SK-N-SH treated with all-trans-retinoic acid at 6 μM for 48 hours (cell line): Measurements from ENCODE around the gene SDF4.
A peak's percentile ranks its signal among the peaks of the same experiment; 100 is the strongest.

Experiments used
- ATAC-seq: fragments of 200-7000 bp; cut with Tn5 transposase; 3 replicates; pipeline ENCODE4 v1.9.1; 2020; ENCODE audit warnings: mild to moderate bottlenecking, moderate library complexity
- ARNTL ChIP-seq: fragments of 450-650 bp; formaldehyde crosslinking; IDR thresholded peaks from 2 replicates; pipeline ENCODE4 v1.5.0; 2020; ENCODE audit warnings: low read depth, mild to moderate bottlenecking, moderate library complexity, borderline replicate concordance
- BACH2 ChIP-seq: fragments of 250-450 bp; sonication (Bioruptor Pico); IDR thresholded peaks from 2 replicates; pipeline ENCODE4 v1.9.0; 2021; ENCODE audit warnings: mild to moderate bottlenecking, borderline replicate concordance
- CREB5 ChIP-seq: fragments of 250-450 bp; sonication (Bioruptor Pico); IDR thresholded peaks from 2 replicates; pipeline ENCODE4 v1.5.1; 2020; ENCODE audit warnings: low read depth, mild to moderate bottlenecking, moderate library complexity
- CSDC2 ChIP-seq: fragments of 250-450 bp; sonication (Bioruptor Pico); IDR thresholded peaks from 2 replicates; pipeline ENCODE4 v1.5.0; 2020; ENCODE audit warnings: mild to moderate bottlenecking, moderate library complexity
- GLIS3 ChIP-seq: fragments of 250-450 bp; sonication (Bioruptor Pico); IDR thresholded peaks from 2 replicates; pipeline ENCODE4 v1.5.0; 2020; ENCODE audit warnings: mild to moderate bottlenecking, moderate library complexity
- ISL1 ChIP-seq: fragments of 250-450 bp; sonication (Bioruptor Pico); IDR thresholded peaks from 2 replicates; pipeline ENCODE4 v2.1.2; 2022; ENCODE audit warnings: mild to moderate bottlenecking, moderate library complexity
- OSR1 ChIP-seq: fragments of 250-450 bp; sonication (Bioruptor Pico); IDR thresholded peaks from 2 replicates; pipeline ENCODE4 v1.8.0; 2022; ENCODE audit warnings: moderate library complexity, mild to moderate bottlenecking, inconsistent platforms
- PPARA ChIP-seq: fragments of 250-450 bp; sonication (Bioruptor Pico); IDR thresholded peaks from 2 replicates; pipeline ENCODE4 v1.5.0; 2020; ENCODE audit warnings: mild to moderate bottlenecking, borderline replicate concordance
- RARB ChIP-seq: fragments of 250-450 bp; sonication (Bioruptor Pico); IDR thresholded peaks from 2 replicates; pipeline ENCODE4 v1.8.0; 2021; ENCODE audit warnings: mild to moderate bottlenecking, moderate library complexity
- SNAI2 ChIP-seq: fragments of 250-450 bp; sonication (Bioruptor Pico); IDR thresholded peaks from 2 replicates; pipeline ENCODE4 v1.5.0; 2020; ENCODE audit warnings: mild to moderate bottlenecking, moderate library complexity
- TCF4 ChIP-seq: fragments of 250-450 bp; sonication (Bioruptor Pico); IDR thresholded peaks from 2 replicates; pipeline ENCODE4 v1.8.0; 2021; ENCODE audit warnings: mild to moderate bottlenecking, moderate library complexity, borderline replicate concordance
- TOX ChIP-seq: fragments of 250-450 bp; sonication (Bioruptor Pico); IDR thresholded peaks from 2 replicates; pipeline ENCODE4 v1.8.0; 2021; ENCODE audit warnings: mild to moderate bottlenecking, moderate library complexity, borderline replicate concordance
- ZC3H10 ChIP-seq: fragments of 250-450 bp; sonication (Bioruptor Pico); IDR thresholded peaks from 2 replicates; pipeline ENCODE4 v1.5.1; 2021; ENCODE audit warnings: mild to moderate bottlenecking, moderate library complexity
- ZFP3 ChIP-seq: fragments of 250-450 bp; sonication (Bioruptor Pico); IDR thresholded peaks from 2 replicates; pipeline ENCODE4 v1.5.0; 2020; ENCODE audit warnings: mild to moderate bottlenecking, moderate library complexity
- ZFP30 ChIP-seq: fragments of 450-650 bp; formaldehyde crosslinking; IDR thresholded peaks from 2 replicates; pipeline ENCODE4 v1.5.0; 2022; ENCODE audit warnings: mild to moderate bottlenecking, moderate library complexity
- ZNF565 ChIP-seq: fragments of 450-650 bp; formaldehyde crosslinking; conservative IDR thresholded peaks from 2 replicates; pipeline ENCODE4 v1.5.0; 2020; ENCODE audit warnings: low read depth, mild to moderate bottlenecking, moderate library complexity
- ZNF8 ChIP-seq: fragments of 450-650 bp; formaldehyde crosslinking; IDR thresholded peaks from 2 replicates; pipeline ENCODE4 v1.5.0; 2020; ENCODE audit warnings: mild to moderate bottlenecking, moderate library complexity
- TF ChIP-seq, protein P1 (sequence below): fragments of 250-450 bp; sonication (Bioruptor Pico); IDR thresholded peaks from 2 replicates; pipeline ENCODE4 v1.8.0; 2021; ENCODE audit warnings: low read depth, mild to moderate bottlenecking, moderate library complexity, borderline replicate concordance
- TF ChIP-seq, protein P2 (sequence below): fragments of 250-450 bp; sonication (Bioruptor Pico); IDR thresholded peaks from 2 replicates; pipeline ENCODE4 v1.8.0; 2020; ENCODE audit warnings: mild to moderate bottlenecking, moderate library complexity, borderline replicate concordance
- TF ChIP-seq, protein P3 (sequence below): fragments of 250-450 bp; sonication (Bioruptor Pico); IDR thresholded peaks from 2 replicates; pipeline ENCODE4 v1.5.0; 2020; ENCODE audit warnings: mild to moderate bottlenecking, moderate library complexity
- TF ChIP-seq, protein P4 (sequence below): fragments of 250-450 bp; sonication (Bioruptor Pico); IDR thresholded peaks from 2 replicates; pipeline ENCODE4 v1.5.1; 2021; ENCODE audit warnings: mild to moderate bottlenecking, moderate library complexity

SDF4 gene

DNA sequence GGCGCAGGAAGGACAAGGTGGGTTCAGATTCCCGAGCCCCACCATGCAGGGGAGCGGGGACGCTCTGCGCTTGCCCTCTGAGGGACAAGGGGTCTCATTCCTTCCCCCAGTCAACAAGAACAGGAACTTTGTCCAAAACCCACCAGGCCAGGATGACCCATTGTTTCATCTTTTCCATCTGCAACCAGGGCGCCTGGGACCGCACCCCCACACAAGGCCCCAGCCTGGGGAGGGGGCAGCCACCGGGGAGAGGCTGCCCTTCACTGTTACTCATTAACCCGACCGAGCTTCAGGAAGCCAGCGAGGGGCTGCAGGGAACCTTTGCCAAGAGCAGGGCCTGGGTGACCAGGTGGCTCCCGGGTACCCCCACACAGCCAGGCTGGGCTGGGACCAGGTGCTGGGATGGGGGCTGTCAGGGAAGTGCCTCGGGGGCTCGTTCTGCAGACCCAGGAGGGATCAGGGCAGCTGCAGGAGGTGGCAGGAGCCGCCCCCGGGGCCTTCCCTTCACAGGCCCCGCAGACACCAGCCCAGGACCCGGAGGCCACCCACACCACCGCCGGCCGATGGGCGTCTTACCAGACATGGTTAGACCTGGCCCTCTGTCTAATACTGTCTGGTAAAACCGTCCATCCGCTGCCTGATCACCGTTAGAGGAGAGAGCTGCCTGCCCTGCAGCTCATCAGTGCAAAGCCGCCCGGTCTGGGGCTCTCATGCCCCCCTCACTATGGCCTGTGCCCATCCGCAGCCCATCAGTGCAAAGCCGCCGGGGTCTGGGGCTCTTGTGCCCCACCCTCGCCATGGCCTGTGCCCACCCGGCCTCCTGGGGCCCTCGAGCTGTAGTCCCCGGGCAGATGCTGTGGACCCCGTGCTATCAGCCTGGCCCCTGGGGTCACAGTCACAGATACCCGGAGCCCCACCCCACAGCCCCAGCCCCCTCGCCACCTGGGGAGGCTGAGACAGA, 63.1 kb downstream of the SDF4 start:
- ATAC-seq: peak; percentile 19
- TF ChIP-seq, protein P1, sequence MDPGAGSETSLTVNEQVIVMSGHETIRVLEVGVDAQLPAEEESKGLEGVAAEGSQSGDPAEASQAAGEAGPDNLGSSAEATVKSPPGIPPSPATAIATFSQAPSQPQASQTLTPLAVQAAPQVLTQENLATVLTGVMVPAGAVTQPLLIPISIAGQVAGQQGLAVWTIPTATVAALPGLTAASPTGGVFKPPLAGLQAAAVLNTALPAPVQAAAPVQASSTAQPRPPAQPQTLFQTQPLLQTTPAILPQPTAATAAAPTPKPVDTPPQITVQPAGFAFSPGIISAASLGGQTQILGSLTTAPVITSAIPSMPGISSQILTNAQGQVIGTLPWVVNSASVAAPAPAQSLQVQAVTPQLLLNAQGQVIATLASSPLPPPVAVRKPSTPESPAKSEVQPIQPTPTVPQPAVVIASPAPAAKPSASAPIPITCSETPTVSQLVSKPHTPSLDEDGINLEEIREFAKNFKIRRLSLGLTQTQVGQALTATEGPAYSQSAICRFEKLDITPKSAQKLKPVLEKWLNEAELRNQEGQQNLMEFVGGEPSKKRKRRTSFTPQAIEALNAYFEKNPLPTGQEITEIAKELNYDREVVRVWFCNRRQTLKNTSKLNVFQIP: no peak
- TF ChIP-seq TOX (CRISPR knock-in tag) (no peak), PPARA (no peak), ZFP30 (CRISPR knock-in tag) (no peak), RARB (no peak), ARNTL (CRISPR knock-in tag) (no peak), CREB5 (no peak), CSDC2 (CRISPR knock-in tag) (no peak), ZC3H10 (no peak), ZFP3 (CRISPR knock-in tag) (no peak), ZNF565 (CRISPR knock-in tag) (no peak), OSR1 (CRISPR knock-in tag) (no peak), SNAI2 (CRISPR knock-in tag) (no peak), ISL1 (CRISPR knock-in tag) (no peak), GLIS3 (no peak), TCF4 (CRISPR knock-in tag) (no peak), ZNF8 (no peak)
- TF ChIP-seq, protein P2, sequence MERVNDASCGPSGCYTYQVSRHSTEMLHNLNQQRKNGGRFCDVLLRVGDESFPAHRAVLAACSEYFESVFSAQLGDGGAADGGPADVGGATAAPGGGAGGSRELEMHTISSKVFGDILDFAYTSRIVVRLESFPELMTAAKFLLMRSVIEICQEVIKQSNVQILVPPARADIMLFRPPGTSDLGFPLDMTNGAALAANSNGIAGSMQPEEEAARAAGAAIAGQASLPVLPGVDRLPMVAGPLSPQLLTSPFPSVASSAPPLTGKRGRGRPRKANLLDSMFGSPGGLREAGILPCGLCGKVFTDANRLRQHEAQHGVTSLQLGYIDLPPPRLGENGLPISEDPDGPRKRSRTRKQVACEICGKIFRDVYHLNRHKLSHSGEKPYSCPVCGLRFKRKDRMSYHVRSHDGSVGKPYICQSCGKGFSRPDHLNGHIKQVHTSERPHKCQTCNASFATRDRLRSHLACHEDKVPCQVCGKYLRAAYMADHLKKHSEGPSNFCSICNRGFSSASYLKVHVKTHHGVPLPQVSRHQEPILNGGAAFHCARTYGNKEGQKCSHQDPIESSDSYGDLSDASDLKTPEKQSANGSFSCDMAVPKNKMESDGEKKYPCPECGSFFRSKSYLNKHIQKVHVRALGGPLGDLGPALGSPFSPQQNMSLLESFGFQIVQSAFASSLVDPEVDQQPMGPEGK (CRISPR knock-in tag): no peak
- TF ChIP-seq, protein P3, sequence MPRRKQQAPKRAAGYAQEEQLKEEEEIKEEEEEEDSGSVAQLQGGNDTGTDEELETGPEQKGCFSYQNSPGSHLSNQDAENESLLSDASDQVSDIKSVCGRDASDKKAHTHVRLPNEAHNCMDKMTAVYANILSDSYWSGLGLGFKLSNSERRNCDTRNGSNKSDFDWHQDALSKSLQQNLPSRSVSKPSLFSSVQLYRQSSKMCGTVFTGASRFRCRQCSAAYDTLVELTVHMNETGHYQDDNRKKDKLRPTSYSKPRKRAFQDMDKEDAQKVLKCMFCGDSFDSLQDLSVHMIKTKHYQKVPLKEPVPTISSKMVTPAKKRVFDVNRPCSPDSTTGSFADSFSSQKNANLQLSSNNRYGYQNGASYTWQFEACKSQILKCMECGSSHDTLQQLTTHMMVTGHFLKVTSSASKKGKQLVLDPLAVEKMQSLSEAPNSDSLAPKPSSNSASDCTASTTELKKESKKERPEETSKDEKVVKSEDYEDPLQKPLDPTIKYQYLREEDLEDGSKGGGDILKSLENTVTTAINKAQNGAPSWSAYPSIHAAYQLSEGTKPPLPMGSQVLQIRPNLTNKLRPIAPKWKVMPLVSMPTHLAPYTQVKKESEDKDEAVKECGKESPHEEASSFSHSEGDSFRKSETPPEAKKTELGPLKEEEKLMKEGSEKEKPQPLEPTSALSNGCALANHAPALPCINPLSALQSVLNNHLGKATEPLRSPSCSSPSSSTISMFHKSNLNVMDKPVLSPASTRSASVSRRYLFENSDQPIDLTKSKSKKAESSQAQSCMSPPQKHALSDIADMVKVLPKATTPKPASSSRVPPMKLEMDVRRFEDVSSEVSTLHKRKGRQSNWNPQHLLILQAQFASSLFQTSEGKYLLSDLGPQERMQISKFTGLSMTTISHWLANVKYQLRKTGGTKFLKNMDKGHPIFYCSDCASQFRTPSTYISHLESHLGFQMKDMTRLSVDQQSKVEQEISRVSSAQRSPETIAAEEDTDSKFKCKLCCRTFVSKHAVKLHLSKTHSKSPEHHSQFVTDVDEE (CRISPR knock-in tag): no peak
- TF ChIP-seq, protein P4, sequence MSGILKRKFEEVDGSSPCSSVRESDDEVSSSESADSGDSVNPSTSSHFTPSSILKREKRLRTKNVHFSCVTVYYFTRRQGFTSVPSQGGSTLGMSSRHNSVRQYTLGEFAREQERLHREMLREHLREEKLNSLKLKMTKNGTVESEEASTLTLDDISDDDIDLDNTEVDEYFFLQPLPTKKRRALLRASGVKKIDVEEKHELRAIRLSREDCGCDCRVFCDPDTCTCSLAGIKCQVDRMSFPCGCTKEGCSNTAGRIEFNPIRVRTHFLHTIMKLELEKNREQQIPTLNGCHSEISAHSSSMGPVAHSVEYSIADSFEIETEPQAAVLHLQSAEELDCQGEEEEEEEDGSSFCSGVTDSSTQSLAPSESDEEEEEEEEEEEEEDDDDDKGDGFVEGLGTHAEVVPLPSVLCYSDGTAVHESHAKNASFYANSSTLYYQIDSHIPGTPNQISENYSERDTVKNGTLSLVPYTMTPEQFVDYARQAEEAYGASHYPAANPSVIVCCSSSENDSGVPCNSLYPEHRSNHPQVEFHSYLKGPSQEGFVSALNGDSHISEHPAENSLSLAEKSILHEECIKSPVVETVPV (CRISPR knock-in tag): no peak

GRCh38 chr1:1167841-1168450, 63.9 kb downstream of the SDF4 start:
- TF ChIP-seq ISL1 (CRISPR knock-in tag) (no peak), ZFP30 (CRISPR knock-in tag) (no peak), OSR1 (CRISPR knock-in tag) (no peak), TOX (CRISPR knock-in tag) (no peak), CSDC2 (CRISPR knock-in tag) (no peak), BACH2 (CRISPR knock-in tag) (no peak)
- TF ChIP-seq, protein P1: no peak
- TF ChIP-seq, protein P4 (CRISPR knock-in tag): no peak
- TF ChIP-seq, protein P3 (CRISPR knock-in tag): no peak
- ATAC-seq: no peak
